Vagina (tissue), 2 donors: ENCODE results near the gene GCSAM.

Source experiments
- POLR2A ChIP-seq, 2 donors: fragments of 450-650 bp; IDR thresholded peaks; one replicate each; pipeline ENCODE4 v1.6.1; 2017; ENCODE audit warnings: antibody characterized with exemption in 2 of 2, mild to moderate bottlenecking in 2 of 2, moderate library complexity in 2 of 2
- TF ChIP-seq, protein P1 (sequence below), 3 experiments: fragments of 450-650 bp in 2 of 3; fragments of 200-600 bp in 1 of 3; sonication (generic) in 1 of 3; IDR thresholded peaks; one replicate each; pipeline ENCODE4 v1.5.1; 2017 to 2019; ENCODE audit warnings: antibody characterized with exemption in 3 of 3, mild to moderate bottlenecking in 2 of 3, moderate library complexity in 2 of 3

DNA sequence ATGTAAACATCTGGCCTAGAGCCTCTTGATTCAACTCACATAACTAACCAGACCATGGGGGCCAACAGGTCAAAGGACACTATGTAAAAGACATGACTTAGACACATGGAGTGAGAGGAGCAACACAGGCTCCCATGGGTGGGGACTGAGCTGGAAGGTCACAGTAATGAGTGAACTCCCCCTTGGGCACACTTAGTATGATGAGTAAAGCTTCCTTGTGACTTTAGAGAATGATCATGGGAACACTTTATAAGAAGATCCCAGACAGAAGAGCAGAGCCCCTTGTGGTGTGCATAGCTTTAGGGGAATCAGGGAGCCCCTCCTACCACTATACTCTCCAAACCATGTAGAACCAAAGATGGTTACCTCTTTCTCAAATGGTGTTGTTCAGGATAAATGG lies 10.2 kb downstream of the GCSAM start:
- no peak for TF ChIP-seq POLR2A (IDR thresholded peaks at IDR 0.05)
- TF ChIP-seq, protein P1, sequence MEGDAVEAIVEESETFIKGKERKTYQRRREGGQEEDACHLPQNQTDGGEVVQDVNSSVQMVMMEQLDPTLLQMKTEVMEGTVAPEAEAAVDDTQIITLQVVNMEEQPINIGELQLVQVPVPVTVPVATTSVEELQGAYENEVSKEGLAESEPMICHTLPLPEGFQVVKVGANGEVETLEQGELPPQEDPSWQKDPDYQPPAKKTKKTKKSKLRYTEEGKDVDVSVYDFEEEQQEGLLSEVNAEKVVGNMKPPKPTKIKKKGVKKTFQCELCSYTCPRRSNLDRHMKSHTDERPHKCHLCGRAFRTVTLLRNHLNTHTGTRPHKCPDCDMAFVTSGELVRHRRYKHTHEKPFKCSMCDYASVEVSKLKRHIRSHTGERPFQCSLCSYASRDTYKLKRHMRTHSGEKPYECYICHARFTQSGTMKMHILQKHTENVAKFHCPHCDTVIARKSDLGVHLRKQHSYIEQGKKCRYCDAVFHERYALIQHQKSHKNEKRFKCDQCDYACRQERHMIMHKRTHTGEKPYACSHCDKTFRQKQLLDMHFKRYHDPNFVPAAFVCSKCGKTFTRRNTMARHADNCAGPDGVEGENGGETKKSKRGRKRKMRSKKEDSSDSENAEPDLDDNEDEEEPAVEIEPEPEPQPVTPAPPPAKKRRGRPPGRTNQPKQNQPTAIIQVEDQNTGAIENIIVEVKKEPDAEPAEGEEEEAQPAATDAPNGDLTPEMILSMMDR (IDR thresholded peaks at IDR 0.05) = no peak
